Measurements from ENCODE around the gene SLC35F3.

The SLC35F3 gene

GRCh38 chr1:234302354-234302962 is 398.0 kb downstream of the SLC35F3 start:
- TF ChIP-seq CTCF (IDR thresholded peaks at IDR 0.05; ENCODE audit: insufficient read depth, missing control alignments): no peak
- FAIRE-seq (no peak), DNase-seq (ENCODE audit: insufficient read length, low spot score) (no peak)

GRCh38 chr1:234303231-234303630 is 398.8 kb downstream of the SLC35F3 start:
- DNase-seq (ENCODE audit: insufficient read length, low spot score) (no peak), FAIRE-seq (no peak)
- no peak for TF ChIP-seq CTCF (IDR thresholded peaks at IDR 0.05; ENCODE audit: insufficient read depth, missing control alignments)

- FAIRE-seq (no peak), DNase-seq (ENCODE audit: insufficient read length, low spot score) (no peak)
- no peak for TF ChIP-seq CTCF (IDR thresholded peaks at IDR 0.05; ENCODE audit: insufficient read depth, missing control alignments)
These were observed 403.2 kb downstream of the SLC35F3 start for GRCh38 chr1:234307726-234308125.

GRCh38 chr1:234309243-234309597 is 404.7 kb downstream of the SLC35F3 start:
- FAIRE-seq: no peak
- no peak for DNase-seq (ENCODE audit: insufficient read length, low spot score)
- no peak for TF ChIP-seq CTCF (IDR thresholded peaks at IDR 0.05; ENCODE audit: insufficient read depth, missing control alignments)

- peak; percentile 56 for FAIRE-seq
These were observed 405.4 kb downstream of the SLC35F3 start for GRCh38 chr1:234309598-234310459.

GRCh38 chr1:234310460-234310817 is 406.0 kb downstream of the SLC35F3 start:
- TF ChIP-seq CTCF (IDR thresholded peaks at IDR 0.05; ENCODE audit: insufficient read depth, missing control alignments): no peak
- DNase-seq (ENCODE audit: insufficient read length, low spot score): no peak
- FAIRE-seq: no peak

More at GRCh38 chr1:234309598-234310459, 405.4 kb downstream of the SLC35F3 start:
- DNase-seq (ENCODE audit: insufficient read length, low spot score): peak; percentile 81
- peak; percentile 96 for TF ChIP-seq CTCF (IDR thresholded peaks at IDR 0.05; ENCODE audit: insufficient read depth, missing control alignments)

GRCh38 chr1:234311414-234311813 is 406.9 kb downstream of the SLC35F3 start:
- DNase-seq (ENCODE audit: insufficient read length, low spot score) (no peak), FAIRE-seq (no peak)
- TF ChIP-seq CTCF (IDR thresholded peaks at IDR 0.05; ENCODE audit: insufficient read depth, missing control alignments): no peak

All from D721Med (cell line).